Measurements from ENCODE around the gene ELMO3. TPM values are rescaled to one million over a fixed set of nuclear protein-coding genes. Genes with fewer than 3 reads are reported as not detected.
A peak's percentile ranks its signal among the peaks of the same experiment; 100 is the strongest.

Gene ELMO3
- total RNA-seq, 4 donors from 2014 or later = 1.6 to 5.4 TPM; not detected in 2

- peaks cover 4 to 12% of the 10 kb centered on the region in 2 donors for H3K4me1 ChIP-seq
- DNase-seq = no peak
- intact Hi-C loops (cut with DNase I; ENCODE audit: low total_unique reads) = no loop called here
- no peaks in the 10 kb centered on the region for H3K36me3 ChIP-seq
- H3K4me3 ChIP-seq = peak overlapping the region; percentile 97 to 98
- no peaks in the 10 kb centered on the region for H3K9me3 ChIP-seq
- TF ChIP-seq POLR2A (IDR thresholded peaks at IDR 0.05) (no peak), CTCF (IDR thresholded peaks at IDR 0.05) (no peak)
- peak overlapping the region; percentile 79 to 88 for H3K27ac ChIP-seq
- no peaks in the 10 kb centered on the region for H3K27me3 ChIP-seq
These were observed 28.6 kb downstream of the ELMO3 start for GRCh38 chr16:67227567-67227921.

GRCh38 chr16:67228034-67228785 is 29.3 kb downstream of the ELMO3 start:
- Histone ChIP-seq H3K9me3 (no peaks in the 10 kb centered on the region), H3K27me3 (no peaks in the 10 kb centered on the region), H3K27ac (no peak overlapping the region), H3K4me3 (peak overlapping the region in 1 of 2 donors; percentile 97), H3K36me3 (no peaks in the 10 kb centered on the region), H3K4me1 (peaks cover 4 to 12% of the 10 kb centered on the region in 2 donors)
- no peak for DNase-seq
- TF ChIP-seq CTCF (IDR thresholded peaks at IDR 0.05) = no peak
- TF ChIP-seq POLR2A (IDR thresholded peaks at IDR 0.05) = no peak
- intact Hi-C loops (cut with DNase I; ENCODE audit: low total_unique reads) = no loop called here

- peaks cover 4 to 12% of the 10 kb centered on the region in 2 donors for H3K4me1 ChIP-seq
- intact Hi-C loops (cut with DNase I; ENCODE audit: low total_unique reads) = no loop called here
- TF ChIP-seq POLR2A (IDR thresholded peaks at IDR 0.05) = no peak
- TF ChIP-seq CTCF (IDR thresholded peaks at IDR 0.05) = no peak
- no peaks in the 10 kb centered on the region for H3K27me3 ChIP-seq
- no peak for DNase-seq
- no peaks in the 10 kb centered on the region for H3K36me3 ChIP-seq
- no peak overlapping the region for H3K4me3 ChIP-seq
- no peak overlapping the region for H3K27ac ChIP-seq
- H3K9me3 ChIP-seq = no peaks in the 10 kb centered on the region
These were observed 30.0 kb downstream of the ELMO3 start for GRCh38 chr16:67228905-67229304.

- no peak overlapping the region for H3K27ac ChIP-seq
- TF ChIP-seq CTCF (IDR thresholded peaks at IDR 0.05) (no peak), POLR2A (IDR thresholded peaks at IDR 0.05) (no peak)
- H3K36me3 ChIP-seq = no peaks in the 10 kb centered on the region
- intact Hi-C loops (cut with DNase I; ENCODE audit: low total_unique reads) = no loop called here
- peaks cover 4 to 12% of the 10 kb centered on the region in 2 donors for H3K4me1 ChIP-seq
- H3K9me3 ChIP-seq = no peaks in the 10 kb centered on the region
- H3K27me3 ChIP-seq = no peaks in the 10 kb centered on the region
- no peak for DNase-seq
- no peak overlapping the region for H3K4me3 ChIP-seq
These were observed 31.2 kb downstream of the ELMO3 start for GRCh38 chr16:67229906-67230808.
